Left lung (tissue), 10 donors: ENCODE measurements around the gene ZCCHC24. TPM values are rescaled to one million over a fixed set of nuclear protein-coding genes. Genes with fewer than 3 reads are reported as not detected.

Experiments
- ATAC-seq: fragments of 200-7000 bp; cut with Tn5 transposase; one replicate; pipeline ENCODE4 v1.9.1; 2020; ENCODE audit warnings: moderate library complexity
- DNase-seq, 4 donors: peaks; one replicate each; pipeline ENCODE4 v3.0.0-alpha.2; 2013 to 2020
- H3K27ac ChIP-seq, 2 donors: fragments of 200-600 bp; sonication (generic) in 1 of 2; one replicate each; pipeline versions ENCODE4 v1.5.0 to v1.8.0; 2020 to 2021
- H3K27me3 ChIP-seq, 2 donors: fragments of 200-600 bp; sonication (generic) in 1 of 2; one replicate each; pipeline versions ENCODE4 v1.5.0 to v1.8.0; 2020 to 2021
- H3K36me3 ChIP-seq, 2 donors: fragments of 200-600 bp; sonication (generic) in 1 of 2; one replicate each; pipeline versions ENCODE4 v1.5.0 to v1.8.0; 2020 to 2021
- H3K4me1 ChIP-seq, 2 donors: fragments of 200-600 bp; one replicate each; pipeline ENCODE4 v1.8.0; 2021
- H3K4me3 ChIP-seq, 2 donors: fragments of 200-600 bp; sonication (generic) in 1 of 2; one replicate each; pipeline versions ENCODE4 v1.5.0 to v1.8.0; 2020 to 2021; ENCODE audit warnings: mild to moderate bottlenecking in 1 of 2
- H3K9me3 ChIP-seq, 2 donors: fragments of 200-600 bp; sonication (generic) in 1 of 2; one replicate each; pipeline versions ENCODE4 v1.5.0 to v1.8.0; 2020 to 2021
- intact Hi-C, 2 donors: fragments of 100-400 bp; cut with DNase I; formaldehyde crosslinking; loops; one replicate each; pipeline versions ENCODE4 v1.11.2 to v1.14.2; 2022
- polyA plus RNA-seq, 6 donors: library from polyadenylated mRNA; unstranded; fragments of 120-200 nt; gene quantifications; one replicate each; pipeline ENCODE4 v1.2.1, GENCODE V29; 2013; ENCODE audit not compliant: insufficient read length in 6 of 6
- total RNA-seq, 2 donors: library from RNA; stranded (reverse); fragmentation: NEBNext Ultra II Directional; extraction: Animal tissue kit (Norgen Biotek cat#: 25700); gene quantifications; one replicate each; pipeline ENCODE4 v1.2.1, GENCODE V29; 2021
- TF ChIP-seq, protein P1 (sequence below), 2 donors: fragments of 200-600 bp; sonication (generic) in 1 of 2; IDR thresholded peaks; one replicate each; pipeline versions ENCODE4 v1.5.0 to v1.8.0; 2021; ENCODE audit warnings: antibody characterized with exemption in 2 of 2
- donor health status: DM: no; HTN: yes; CAD: no.
- donor health status: DM: no; HTN: no; CAD: no.

ZCCHC24 gene
- total and polyA plus RNA-seq, 8 donors = 28.9 to 48.3 (median 37.1) TPM

DNA sequence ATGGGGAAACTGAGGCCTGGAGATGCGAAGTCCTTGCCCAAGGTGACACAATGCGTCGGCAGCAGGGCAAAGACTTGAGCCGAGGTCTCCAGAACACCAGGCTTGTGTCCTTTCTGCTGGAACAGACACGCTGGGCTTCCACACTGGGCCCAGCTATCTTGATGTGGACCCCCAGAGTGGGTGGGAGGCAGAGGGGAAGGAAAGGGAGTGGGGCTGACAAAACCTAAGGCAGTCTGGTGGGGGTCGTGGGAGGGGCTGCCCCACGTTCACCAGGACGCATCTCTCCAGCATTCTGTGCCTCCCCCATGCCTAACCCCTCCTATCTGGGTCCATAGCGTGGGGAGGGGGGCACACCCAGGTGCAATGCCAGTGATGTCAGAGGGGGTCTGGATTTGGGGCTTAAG lies 60.0 kb downstream of the ZCCHC24 start:
- no peak for ATAC-seq
- intact Hi-C loops = no loop called here
- H3K27me3 ChIP-seq = no peaks in the 10 kb centered on the region
- peaks cover 6 to 8% of the 10 kb centered on the region in 2 donors for H3K4me1 ChIP-seq
- no peak overlapping the region for H3K27ac ChIP-seq
- TF ChIP-seq, protein P1, sequence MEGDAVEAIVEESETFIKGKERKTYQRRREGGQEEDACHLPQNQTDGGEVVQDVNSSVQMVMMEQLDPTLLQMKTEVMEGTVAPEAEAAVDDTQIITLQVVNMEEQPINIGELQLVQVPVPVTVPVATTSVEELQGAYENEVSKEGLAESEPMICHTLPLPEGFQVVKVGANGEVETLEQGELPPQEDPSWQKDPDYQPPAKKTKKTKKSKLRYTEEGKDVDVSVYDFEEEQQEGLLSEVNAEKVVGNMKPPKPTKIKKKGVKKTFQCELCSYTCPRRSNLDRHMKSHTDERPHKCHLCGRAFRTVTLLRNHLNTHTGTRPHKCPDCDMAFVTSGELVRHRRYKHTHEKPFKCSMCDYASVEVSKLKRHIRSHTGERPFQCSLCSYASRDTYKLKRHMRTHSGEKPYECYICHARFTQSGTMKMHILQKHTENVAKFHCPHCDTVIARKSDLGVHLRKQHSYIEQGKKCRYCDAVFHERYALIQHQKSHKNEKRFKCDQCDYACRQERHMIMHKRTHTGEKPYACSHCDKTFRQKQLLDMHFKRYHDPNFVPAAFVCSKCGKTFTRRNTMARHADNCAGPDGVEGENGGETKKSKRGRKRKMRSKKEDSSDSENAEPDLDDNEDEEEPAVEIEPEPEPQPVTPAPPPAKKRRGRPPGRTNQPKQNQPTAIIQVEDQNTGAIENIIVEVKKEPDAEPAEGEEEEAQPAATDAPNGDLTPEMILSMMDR (IDR thresholded peaks at IDR 0.05) = no peak
- DNase-seq = peak in 1 of 4 donors; percentile 7
- H3K36me3 ChIP-seq = peaks cover 0 to 26% of the 10 kb centered on the region in 2 donors
- H3K9me3 ChIP-seq = no peaks in the 10 kb centered on the region
- H3K4me3 ChIP-seq = no peak overlapping the region

DNA sequence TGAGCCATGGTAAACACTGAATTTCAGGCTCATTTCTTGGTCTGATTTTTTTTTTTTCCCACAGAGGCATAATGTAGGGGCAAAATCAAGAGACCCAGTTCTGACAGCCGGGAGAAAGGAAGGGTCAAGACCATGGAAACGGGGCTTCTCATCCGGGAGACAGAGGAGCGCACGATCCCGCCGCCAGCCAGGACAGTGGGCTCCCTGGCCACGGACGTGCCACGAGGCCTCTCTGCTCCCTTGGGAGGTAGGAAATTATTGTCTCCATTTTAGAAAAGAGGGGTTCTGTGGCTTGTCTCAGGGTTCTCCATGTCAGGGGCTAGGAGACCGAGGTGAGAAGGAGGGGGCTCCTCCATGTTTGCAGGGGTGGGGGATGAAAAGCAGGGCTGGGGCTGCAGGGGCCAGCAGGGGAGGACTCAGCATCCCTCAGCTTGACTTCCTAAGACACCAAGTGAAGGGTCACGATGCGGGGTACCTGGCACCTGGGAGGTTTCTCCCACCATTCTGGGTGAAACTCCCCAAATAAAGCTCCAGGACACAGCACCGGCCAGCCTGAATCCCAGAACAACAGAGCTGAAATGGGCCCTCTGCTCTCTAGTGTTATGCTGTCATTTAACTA lies 60.5 kb downstream of the ZCCHC24 start:
- Histone ChIP-seq H3K4me1 (peaks cover 10% of the 10 kb centered on the region in 2 donors), H3K27ac (no peak overlapping the region), H3K36me3 (peaks cover 0 to 26% of the 10 kb centered on the region in 2 donors), H3K4me3 (no peak overlapping the region), H3K9me3 (no peaks in the 10 kb centered on the region), H3K27me3 (no peaks in the 10 kb centered on the region)
- ATAC-seq (no peak), DNase-seq (peak in 1 of 4 donors; percentile 63)
- TF ChIP-seq, protein P1 (IDR thresholded peaks at IDR 0.05) = no peak
- intact Hi-C loops = no loop called here

DNA sequence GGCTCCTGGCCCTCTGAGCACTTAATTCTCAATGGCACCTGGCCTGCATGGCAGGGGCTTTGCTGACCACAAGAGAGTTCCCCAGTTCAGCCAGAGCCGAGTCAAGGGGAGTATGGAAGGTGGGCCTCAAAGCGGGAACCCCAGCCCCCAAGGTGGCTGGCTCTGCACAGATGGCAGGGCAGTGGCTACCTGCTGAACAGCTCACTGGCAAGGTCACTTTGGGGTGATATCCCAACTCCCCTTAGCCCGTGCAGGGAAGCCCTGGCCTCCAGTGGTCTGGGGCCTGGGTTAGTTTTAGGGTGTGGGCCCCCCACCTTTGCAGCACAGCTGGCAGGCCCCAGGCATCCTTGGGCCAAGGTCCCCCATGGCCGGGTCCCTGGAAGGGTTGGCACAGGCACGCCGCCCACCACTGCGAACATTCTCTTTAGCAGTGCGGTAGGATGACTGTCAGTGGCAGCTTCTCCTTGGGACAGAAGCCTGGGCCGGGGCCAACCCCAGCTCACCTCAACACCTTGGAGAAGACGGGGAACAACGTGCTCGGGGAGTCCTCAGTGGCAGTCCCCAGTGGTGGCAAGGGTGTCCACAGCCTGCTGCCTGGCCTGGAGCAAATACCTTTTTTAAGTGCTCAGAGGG lies 61.3 kb downstream of the ZCCHC24 start:
- Histone ChIP-seq H3K27ac (no peak overlapping the region), H3K27me3 (no peaks in the 10 kb centered on the region), H3K9me3 (no peaks in the 10 kb centered on the region), H3K4me3 (no peak overlapping the region), H3K4me1 (peaks cover 10% of the 10 kb centered on the region in 2 donors), H3K36me3 (peaks cover 0 to 26% of the 10 kb centered on the region in 2 donors)
- peak in 2 of 4 donors; percentile 29 to 68 for DNase-seq
- intact Hi-C loops = no loop called here
- TF ChIP-seq, protein P1 (IDR thresholded peaks at IDR 0.05) = no peak
- no peak for ATAC-seq

DNA sequence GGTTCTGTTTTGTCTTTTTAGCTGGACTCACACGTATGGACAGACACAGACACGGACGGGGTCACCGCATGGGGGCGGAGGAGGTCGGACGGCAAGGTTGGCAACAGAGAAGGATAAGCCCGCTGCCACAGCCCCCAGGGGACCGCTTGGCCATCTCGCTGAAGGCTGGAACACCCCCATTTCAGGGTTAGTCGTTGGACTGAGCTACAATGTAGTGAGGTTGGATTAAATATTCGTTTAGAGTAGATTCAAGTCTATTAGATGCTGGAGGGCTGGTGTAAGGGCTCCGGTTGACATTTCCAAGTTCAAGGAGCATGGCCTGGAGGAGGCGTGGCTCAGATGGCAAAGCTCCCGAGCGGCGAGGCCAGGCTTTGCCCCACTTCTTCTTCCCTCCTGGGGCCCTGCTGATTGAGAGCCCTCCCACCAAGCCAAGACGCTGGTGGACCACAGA lies 62.9 kb downstream of the ZCCHC24 start:
- Histone ChIP-seq H3K27me3 (no peaks in the 10 kb centered on the region), H3K9me3 (no peaks in the 10 kb centered on the region), H3K36me3 (peaks cover 0 to 23% of the 10 kb centered on the region in 2 donors), H3K4me3 (no peak overlapping the region), H3K4me1 (peaks cover 10% of the 10 kb centered on the region in 2 donors), H3K27ac (no peak overlapping the region)
- ATAC-seq (no peak), DNase-seq (peak in 1 of 4 donors; percentile 27)
- intact Hi-C loops = no loop called here
- TF ChIP-seq, protein P1 (IDR thresholded peaks at IDR 0.05) = no peak

DNA sequence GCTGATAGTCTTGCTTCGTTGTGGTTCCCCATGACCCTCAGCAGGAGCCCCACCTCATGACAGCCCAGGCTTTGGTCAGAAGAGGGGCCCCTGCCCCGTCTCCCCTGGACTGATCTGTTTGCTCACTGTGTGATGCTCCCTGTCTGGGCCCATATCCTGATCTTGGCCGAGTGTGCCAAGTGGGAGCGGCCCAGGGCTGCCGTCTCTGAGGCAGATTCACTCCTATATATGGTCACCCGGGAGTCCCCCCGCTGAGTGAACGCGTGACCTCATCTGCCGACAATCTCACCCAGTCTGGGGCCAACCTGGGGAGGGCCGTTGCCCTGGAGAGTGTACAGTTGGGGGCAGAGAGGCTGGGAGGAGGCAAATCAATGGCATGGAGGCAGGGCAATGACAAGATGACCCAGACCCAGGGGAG lies 63.6 kb downstream of the ZCCHC24 start:
- peaks cover 0 to 16% of the 10 kb centered on the region in 2 donors for H3K36me3 ChIP-seq
- H3K4me1 ChIP-seq = peaks cover 10% of the 10 kb centered on the region in 2 donors
- TF ChIP-seq, protein P1 (IDR thresholded peaks at IDR 0.05) = no peak
- H3K9me3 ChIP-seq = no peaks in the 10 kb centered on the region
- intact Hi-C loops = no loop called here
- H3K4me3 ChIP-seq = no peak overlapping the region
- DNase-seq (peak in 2 of 4 donors; percentile 42 to 72), ATAC-seq (peak; percentile 38)
- H3K27me3 ChIP-seq = no peaks in the 10 kb centered on the region
- no peak overlapping the region for H3K27ac ChIP-seq
